Fibroblast of lung (primary cell): ENCODE data around the gene EGLN2. TPM values are rescaled to one million over a fixed set of nuclear protein-coding genes. Genes with fewer than 3 reads are reported as not detected.
"Not testable (repeated sequence)": the region's sequence is repeated elsewhere in the genome, so short reads cannot be mapped to it uniquely, and the experiment has no call there.

ENCODE experiments used
- DNase-seq, 2 donors: peaks; one replicate each; pipeline versions ENCODE4 v3.0.0 to v3.0.0-alpha.2; 2010; ENCODE audit warnings: low read depth in 2 of 2
- H2AFZ ChIP-seq: 2 replicates; pipeline ENCODE4 v1.5.1; 2012; ENCODE audit warnings: low read length, control low read depth, inconsistent platforms
- H3K27ac ChIP-seq: 2 replicates; pipeline ENCODE4 v1.5.1; 2011; ENCODE audit warnings: low read length, control low read depth; ENCODE audit not compliant: insufficient read depth
- H3K27me3 ChIP-seq: 2 replicates; pipeline ENCODE4 v1.5.1; 2011; ENCODE audit warnings: mild to moderate bottlenecking, low read length; ENCODE audit not compliant: control insufficient read depth, insufficient read depth
- H3K36me3 ChIP-seq: 2 replicates; pipeline ENCODE4 v1.5.1; 2011; ENCODE audit warnings: low read length; ENCODE audit not compliant: control insufficient read depth, insufficient read depth
- H3K4me1 ChIP-seq: 2 replicates; pipeline ENCODE4 v1.5.1; 2011; ENCODE audit warnings: low read length; ENCODE audit not compliant: control insufficient read depth, insufficient read depth; ENCODE audit errors: extremely low read depth
- H3K4me2 ChIP-seq: 2 replicates; pipeline ENCODE4 v1.5.1; 2011; ENCODE audit warnings: low read length, control low read depth; ENCODE audit not compliant: insufficient read depth; ENCODE audit errors: extremely low read depth
- H3K4me3 ChIP-seq, 4 experiments: fragments of 200-600 bp in 1 of 4; sonication (generic) in 1 of 4; replicated peaks in 1 of 4; 2 replicates each; pipeline ENCODE4 v1.5.1; 2011 to 2016; ENCODE audit warnings: low read length in 4 of 4, low read depth in 3 of 4, mild to moderate bottlenecking in 3 of 4, control low read depth in 2 of 4, inconsistent platforms in 1 of 4, mixed read lengths in 1 of 4; ENCODE audit not compliant: insufficient read depth in 1 of 4; ENCODE audit errors: control extremely low read depth in 1 of 4
- H3K79me2 ChIP-seq: 2 replicates; pipeline ENCODE4 v1.5.1; 2012; ENCODE audit warnings: mild to moderate bottlenecking, low read length, inconsistent platforms; ENCODE audit not compliant: control insufficient read depth, insufficient read depth
- H3K9ac ChIP-seq: 2 replicates; pipeline ENCODE4 v1.5.1; 2011; ENCODE audit warnings: mild to moderate bottlenecking, low read length, control low read depth; ENCODE audit not compliant: insufficient read depth
- H3K9me3 ChIP-seq: 2 replicates; pipeline ENCODE4 v1.5.1; 2012; ENCODE audit warnings: low read depth, low read length; ENCODE audit not compliant: control insufficient read depth, insufficient read depth
- H4K20me1 ChIP-seq: 2 replicates; pipeline ENCODE4 v1.5.1; 2011; ENCODE audit warnings: low read length; ENCODE audit not compliant: control insufficient read depth, insufficient read depth; ENCODE audit errors: extremely low read depth
- CTCF ChIP-seq, 2 donors: IDR thresholded peaks in 1 of 2; conservative IDR thresholded peaks in 1 of 2; 1 replicate in 1 of 2; 2 replicates in 1 of 2; pipeline ENCODE4 v1.5.1; 2011 to 2012; ENCODE audit warnings: low read length in 2 of 2, control low read depth in 1 of 2, inconsistent platforms in 1 of 2, low read depth in 1 of 2, mild to moderate bottlenecking in 1 of 2
- polyA plus RNA-seq, 2 donors: library from polyadenylated mRNA; depleted of rRNA in 1 of 2; stranded (reverse) in 1 of 2; unstranded in 1 of 2; fragments of >200 nt; gene quantifications; 2 replicates each; pipeline ENCODE4 v1.2.1, GENCODE V29; 2011 to 2012; ENCODE audit warnings: missing spikeins in 1 of 2
- total RNA-seq: library from RNA; depleted of rRNA; stranded (reverse); fragments of >200 nt; gene quantifications from 2 replicates; pipeline ENCODE4 v1.2.1, GENCODE V29; 2014

The EGLN2 gene
- total and polyA plus RNA-seq, 2 donors (not counting 1 experiment from before 2014, with no cell fraction given): 27.3 to 106 TPM

DNA sequence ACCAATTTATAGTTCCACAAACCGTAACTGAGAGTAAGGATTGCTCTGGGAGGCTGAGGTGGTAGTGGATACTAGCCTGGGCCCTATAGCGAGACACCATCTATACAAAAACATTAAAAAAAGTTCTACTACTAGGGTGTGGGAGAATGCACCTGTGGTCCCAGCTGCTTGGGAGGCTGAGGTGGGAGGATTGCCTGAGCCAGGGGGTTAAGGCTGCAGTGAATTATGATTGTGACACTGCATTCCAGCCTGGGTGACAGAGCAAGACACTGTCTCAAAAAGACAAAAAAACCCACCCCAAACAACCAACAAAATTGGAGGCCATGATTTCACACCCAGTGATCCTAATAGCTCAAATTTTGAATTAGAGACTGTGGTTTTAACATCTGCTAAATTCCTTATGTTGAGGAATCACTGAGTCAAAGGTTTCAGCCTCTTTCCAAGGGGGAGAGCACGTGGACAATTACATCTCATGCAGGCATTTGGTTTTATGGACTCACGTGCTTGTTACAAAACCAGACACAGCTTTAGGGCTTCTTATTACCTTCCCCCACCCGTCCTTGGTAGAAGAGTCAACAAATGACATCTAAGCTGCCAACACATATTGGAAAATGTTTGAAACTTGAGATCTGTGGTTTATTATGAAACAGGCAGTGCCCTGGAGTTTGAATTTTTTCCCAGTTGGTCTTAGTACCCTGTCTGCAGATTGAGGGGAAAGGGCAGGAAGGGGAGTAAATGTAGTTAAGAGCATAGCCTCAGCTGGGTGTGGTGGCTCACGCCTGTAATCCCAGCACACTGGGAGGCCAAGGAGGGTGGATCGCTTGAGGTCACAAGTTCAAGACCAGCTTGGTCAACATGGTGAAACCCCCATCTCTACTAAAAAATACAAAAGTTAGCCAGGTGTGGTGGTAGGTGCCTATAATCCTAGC is 32.8 kb downstream of the EGLN2 start:
- no peak for TF ChIP-seq CTCF (conservative IDR thresholded peaks at IDR 0.05 in 1 of 2, IDR thresholded peaks at IDR 0.05 in 1 of 2; ENCODE audit: low read depth in 1 of 2, low read length in 2 of 2)
- peak; percentile 79 to 100 for DNase-seq
- Histone ChIP-seq H3K27ac (no peak overlapping the region), H3K9ac (no peak overlapping the region), H4K20me1 (no peaks in the 10 kb centered on the region), H3K36me3 (no peaks in the 10 kb centered on the region), H2AFZ (no peak overlapping the region), H3K4me2 (no peak overlapping the region), H3K79me2 (no peaks in the 10 kb centered on the region), H3K4me1 (peaks cover 5% of the 10 kb centered on the region), H3K4me3 (no peak overlapping the region), H3K9me3 (no peaks in the 10 kb centered on the region), H3K27me3 (no peaks in the 10 kb centered on the region)

DNA sequence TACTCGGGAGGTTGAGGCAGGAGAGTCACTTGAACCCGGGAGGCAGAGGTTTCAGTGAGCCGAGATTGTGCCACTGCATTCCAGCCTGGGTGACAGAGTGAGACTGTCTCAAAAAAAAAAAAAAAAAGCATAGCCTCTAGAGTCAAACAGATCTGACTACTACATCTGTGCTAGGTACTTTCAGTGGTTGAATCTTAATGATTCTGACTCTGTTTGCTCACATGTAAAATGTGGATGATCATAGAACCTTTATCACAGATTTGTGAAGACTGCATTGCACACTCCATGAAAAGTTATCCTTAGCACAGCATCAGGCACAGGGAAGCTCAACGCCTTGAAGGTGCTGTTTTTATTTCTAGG is 33.4 kb downstream of the EGLN2 start:
- H3K9ac ChIP-seq, H3K4me2 ChIP-seq, H3K9me3 ChIP-seq, H3K4me1 ChIP-seq, H2AFZ ChIP-seq, H3K36me3 ChIP-seq, H3K4me3 ChIP-seq, H4K20me1 ChIP-seq, DNase-seq, H3K27me3 ChIP-seq, H3K79me2 ChIP-seq, H3K27ac ChIP-seq: not testable (repeated sequence)

- not testable (repeated sequence) for H2AFZ ChIP-seq, H3K4me1 ChIP-seq, H3K9ac ChIP-seq, H3K27ac ChIP-seq, H4K20me1 ChIP-seq, H3K4me3 ChIP-seq, H3K27me3 ChIP-seq, H3K36me3 ChIP-seq, H3K79me2 ChIP-seq, H3K9me3 ChIP-seq, DNase-seq, H3K4me2 ChIP-seq
Measured at GRCh38 chr19:40833728-40834533, 34.9 kb downstream of the EGLN2 start.
